IMR-90 (cell line): ENCODE data around the gene MYO5A. TPM values are rescaled to one million over a fixed set of nuclear protein-coding genes. Genes with fewer than 3 reads are reported as not detected.

Experiments used
- ATAC-seq: fragments of 200-7000 bp; cut with Tn5 transposase; 2 replicates; pipeline ENCODE4 v1.9.1; 2020; ENCODE audit warnings: low read depth, mild to moderate bottlenecking, moderate library complexity
- BruUV-seq: library from RNA; stranded (reverse); fragments of 400-500 nt; replicated peaks from 2 replicates; lab custom pipeline; 2021; lab: Mats Ljungman, UMichigan
- CTCF ChIA-PET: fragments of 300-600 bp; formaldehyde crosslinking; extraction: SDS; loops from one replicate; lab custom pipeline; 2021; ENCODE audit warnings: antibody characterized with exemption; lab: Yijun Ruan, JAX
- POLR2A ChIA-PET: fragments of 300-600 bp; sonication (Branson Sonifier 250); formaldehyde crosslinking; loops from one replicate; lab custom pipeline; 2022; ENCODE audit warnings: antibody characterized with exemption; ENCODE audit not compliant: unreplicated experiment; lab: Charles Lee
- DNase-seq: peaks from one replicate; pipeline ENCODE4 v3.0.0; 2013
- H2AFZ ChIP-seq: replicated peaks from 2 replicates; pipeline ENCODE3; 2013; ENCODE audit warnings: low read length, mild to moderate bottlenecking; ENCODE audit not compliant: poor library complexity
- H2AK5ac ChIP-seq: 2 replicates; pipeline ENCODE4 v1.6.1; 2013; ENCODE audit warnings: low read depth, low read length, inconsistent platforms
- H2AK9ac ChIP-seq: replicated peaks from 2 replicates; pipeline ENCODE3; 2013; ENCODE audit warnings: mild to moderate bottlenecking, low read depth, low read length, moderate library complexity; ENCODE audit not compliant: poor library complexity
- H2BK120ac ChIP-seq: 2 replicates; pipeline ENCODE4 v1.6.1; 2013; ENCODE audit warnings: low read depth, low read length, inconsistent platforms
- H2BK15ac ChIP-seq: 3 replicates; pipeline ENCODE4 v1.6.1; 2013; ENCODE audit warnings: low read depth, low read length, inconsistent platforms
- H2BK20ac ChIP-seq: 2 replicates; pipeline ENCODE4 v1.6.1; 2013; ENCODE audit warnings: low read depth, mild to moderate bottlenecking, inconsistent platforms, low read length, moderate library complexity
- H2BK5ac ChIP-seq: 2 replicates; pipeline ENCODE4 v1.6.1; 2013; ENCODE audit warnings: mild to moderate bottlenecking, low read depth, low read length, inconsistent platforms; ENCODE audit not compliant: poor library complexity, severe bottlenecking
- H3K14ac ChIP-seq: replicated peaks from 2 replicates; pipeline ENCODE4 v1.6.1; 2013; ENCODE audit warnings: low read depth, low read length, inconsistent platforms
- H3K18ac ChIP-seq: 2 replicates; pipeline ENCODE4 v1.6.1; 2013; ENCODE audit warnings: low read depth, low read length, control low read depth
- H3K23ac ChIP-seq: 2 replicates; pipeline ENCODE4 v1.6.1; 2013; ENCODE audit warnings: low read depth, low read length, inconsistent platforms
- H3K27ac ChIP-seq: 2 replicates; pipeline ENCODE4 v1.5.1; 2013; ENCODE audit warnings: mild to moderate bottlenecking, control low read depth, low read length; ENCODE audit not compliant: insufficient read depth
- H3K27me3 ChIP-seq: 2 replicates; pipeline ENCODE4 v1.6.1; 2013; ENCODE audit warnings: low read length; ENCODE audit not compliant: control insufficient read depth, insufficient read depth
- H3K36me3 ChIP-seq: 2 replicates; pipeline ENCODE4 v1.6.1; 2013; ENCODE audit warnings: low read length, mixed read lengths; ENCODE audit not compliant: control insufficient read depth, insufficient read depth
- H3K4ac ChIP-seq: 2 replicates; pipeline ENCODE4 v1.6.1; 2013; ENCODE audit warnings: low read depth, low read length, inconsistent platforms
- H3K4me1 ChIP-seq: 2 replicates; pipeline ENCODE4 v1.6.1; 2013; ENCODE audit warnings: low read length, mixed read lengths; ENCODE audit not compliant: control insufficient read depth, insufficient read depth
- H3K4me2 ChIP-seq: 2 replicates; pipeline ENCODE4 v1.6.1; 2013; ENCODE audit warnings: low read depth, mild to moderate bottlenecking, control low read depth, low read length, moderate library complexity
- H3K4me3 ChIP-seq: 2 replicates; pipeline ENCODE4 v1.5.1; 2013; ENCODE audit warnings: low read depth, mild to moderate bottlenecking, control low read depth, low read length, moderate library complexity; ENCODE audit not compliant: insufficient read depth
- H3K56ac ChIP-seq: 2 replicates; pipeline ENCODE4 v1.6.1; 2013; ENCODE audit warnings: low read length, inconsistent platforms; ENCODE audit not compliant: insufficient read depth; ENCODE audit errors: extremely low read depth
- H3K79me1 ChIP-seq, 2 experiments: 2 replicates each; pipeline ENCODE4 v1.6.1; 2013; ENCODE audit warnings: low read length in 2 of 2, inconsistent platforms in 1 of 2, low read depth in 1 of 2
- H3K9ac ChIP-seq: 2 replicates; pipeline ENCODE4 v1.6.1; 2013; ENCODE audit warnings: low read depth, low read length, control low read depth
- H3K9me1 ChIP-seq: 2 replicates; pipeline ENCODE4 v1.6.1; 2013; ENCODE audit warnings: low read length, inconsistent platforms; ENCODE audit not compliant: insufficient read depth
- H3K9me3 ChIP-seq: 2 replicates; pipeline ENCODE4 v1.6.1; 2013; ENCODE audit warnings: low read length; ENCODE audit not compliant: control insufficient read depth, insufficient read depth
- H4K20me1 ChIP-seq: 2 replicates; pipeline ENCODE4 v1.6.1; 2013; ENCODE audit warnings: low read length, inconsistent platforms; ENCODE audit not compliant: insufficient read depth
- H4K5ac ChIP-seq: 2 replicates; pipeline ENCODE4 v1.6.1; 2013; ENCODE audit warnings: mild to moderate bottlenecking, low read depth, low read length, control low read depth
- H4K8ac ChIP-seq, 2 experiments: 2 replicates each; pipeline ENCODE4 v1.6.1; 2013; ENCODE audit warnings: low read depth in 2 of 2, low read length in 2 of 2, control low read depth in 1 of 2, inconsistent platforms in 1 of 2
- H4K91ac ChIP-seq: 2 replicates; pipeline ENCODE4 v1.6.1; 2013; ENCODE audit warnings: low read depth, low read length, inconsistent platforms; ENCODE audit not compliant: insufficient read depth
- CEBPB ChIP-seq: IDR thresholded peaks from 2 replicates; pipeline ENCODE4 v1.6.1; 2012; ENCODE audit warnings: low read depth, low read length, improper control_type of control experiment
- CHD1 ChIP-seq: IDR thresholded peaks from 2 replicates; pipeline ENCODE4 v1.6.1; 2012; ENCODE audit warnings: low read depth, low read length, improper control_type of control experiment
- CTCF ChIP-seq: conservative IDR thresholded peaks from 2 replicates; pipeline ENCODE4 v1.5.1; 2012; ENCODE audit warnings: mild to moderate bottlenecking, low read depth, low read length, improper control_type of control experiment
- ELK1 ChIP-seq: fragments of 150-350 bp; IDR thresholded peaks from 2 replicates; pipeline ENCODE4 v1.6.1; 2016; ENCODE audit warnings: low read depth, mild to moderate bottlenecking, low read length, moderate library complexity, borderline replicate concordance
- MAFK ChIP-seq: IDR thresholded peaks from 2 replicates; pipeline ENCODE4 v1.6.1; 2012; ENCODE audit warnings: low read depth, low read length, improper control_type of control experiment
- MAZ ChIP-seq: IDR thresholded peaks from 2 replicates; pipeline ENCODE4 v1.6.1; 2012; ENCODE audit warnings: low read depth, mild to moderate bottlenecking, low read length, improper control_type of control experiment, moderate library complexity, borderline replicate concordance
- MXI1 ChIP-seq: IDR thresholded peaks from 2 replicates; pipeline ENCODE4 v1.6.1; 2012; ENCODE audit warnings: low read depth, mild to moderate bottlenecking, low read length, moderate library complexity, borderline replicate concordance
- NFE2L2 ChIP-seq: fragments of 150-350 bp; IDR thresholded peaks from 2 replicates; pipeline ENCODE4 v1.6.1; 2016; ENCODE audit warnings: low read depth, mild to moderate bottlenecking, low read length
- POLR2A ChIP-seq: IDR thresholded peaks from 2 replicates; pipeline ENCODE4 v1.6.1; 2012; ENCODE audit warnings: mild to moderate bottlenecking, low read depth, low read length
- RAD21 ChIP-seq: IDR thresholded peaks from 2 replicates; pipeline ENCODE4 v1.6.1; 2012; ENCODE audit warnings: low read length, improper control_type of control experiment
- RFX5 ChIP-seq: IDR thresholded peaks from 2 replicates; pipeline ENCODE4 v1.8.0; 2012; ENCODE audit warnings: low read depth, mild to moderate bottlenecking, low read length, moderate library complexity
- USF2 ChIP-seq: fragments of 150-350 bp; IDR thresholded peaks from 2 replicates; pipeline ENCODE4 v1.6.1; 2017; ENCODE audit warnings: mild to moderate bottlenecking, antibody characterized with exemption, low read length, low read depth
- dilution Hi-C: fragments of 300-500 bp; cut with HindIII; formaldehyde crosslinking; loops from one replicate; pipeline ENCODE4 v1.14.3; 2018; ENCODE audit warnings: low sequenced_read_pairs; ENCODE audit not compliant: unreplicated experiment
- in situ Hi-C: fragments of 300-500 bp; cut with MboI; formaldehyde crosslinking; loops from 3 replicates; pipeline ENCODE4 v1.14.3; 2019; ENCODE audit warnings: low sequenced_read_pairs, inconsistent platforms, mixed read lengths
- intact Hi-C: fragments of 100-400 bp; cut with micrococcal nuclease; formaldehyde crosslinking; loops from 2 replicates; pipeline ENCODE4 v1.10.0; 2022
- polyA plus RNA-seq, 3 experiments: library from polyadenylated mRNA; depleted of rRNA; stranded (reverse); fragments of >200 nt; gene quantifications; 2 replicates each; pipeline ENCODE4 v1.2.3, GENCODE V29; 2012; ENCODE audit warnings: low replicate concordance in 1 of 3
- total RNA-seq: library from RNA; depleted of rRNA; stranded (reverse); fragments of >200 nt; gene quantifications from 2 replicates; pipeline ENCODE4 v1.2.3, GENCODE V29; 2012

MYO5A gene
- total and polyA plus RNA-seq, 2 of the 4 experiments (the other 2 are of a cell fraction): 19.4 to 69.2 TPM

GRCh38 chr15:52437646-52438045 is 91.0 kb downstream of the MYO5A start:
- CTCF ChIA-PET: no interaction called here
- in situ Hi-C loops: no loop called here

More at GRCh38 chr15:52437646-52438045, 91.0 kb downstream of the MYO5A start:
- Histone ChIP-seq H3K23ac (no peak overlapping the region), H3K9me3 (no peaks in the 10 kb centered on the region), H3K27ac (no peak overlapping the region), H3K9ac (no peak overlapping the region), H3K4ac (no peak overlapping the region), H4K5ac (no peak overlapping the region; the same call in 1 of the 2 replicates), H3K14ac (no peak overlapping the region), H3K56ac (no peak overlapping the region), H2AFZ (no peak overlapping the region), H3K4me1 (peaks cover 10% of the 10 kb centered on the region), H2BK20ac (no peak overlapping the region), H2BK5ac (no peak overlapping the region), H2BK15ac (no peak overlapping the region), H3K79me1 (peaks cover 7 to 31% of the 10 kb centered on the region in 2 experiments), H3K27me3 (no peaks in the 10 kb centered on the region), H4K8ac (no peak overlapping the region), H3K9me1 (0 out of 2 replicates have a peak, but pooled peaks cover 7% of the 10 kb centered on the region), H3K36me3 (no peaks in the 10 kb centered on the region), H2BK120ac (no peak overlapping the region), H2AK5ac (no peak overlapping the region), H4K20me1 (no peaks in the 10 kb centered on the region; the same call in 1 of the 2 replicates), H3K4me2 (no peak overlapping the region), H4K91ac (no peak overlapping the region), H3K18ac (no peak overlapping the region), H3K4me3 (no peak overlapping the region), H2AK9ac (no peak overlapping the region)
- intact Hi-C loops (no loop called here), dilution Hi-C loops (no loop called here)
- ATAC-seq (no peak), DNase-seq (no peak)
- POLR2A ChIA-PET: interaction anchor here (0.5 to 0.7 kb wide), 2 partner anchors 120 to 1073 kb away, joined by 3 to 16 read pairs; no protein-coding TSS in a partner anchor
- BruUV-seq: no TSS peak
- TF ChIP-seq MAZ (no peak), NFE2L2 (no peak), MXI1 (no peak), USF2 (no peak), RAD21 (no peak), POLR2A (no peak), MAFK (no peak), CEBPB (no peak), CTCF (no peak), RFX5 (no peak), ELK1 (no peak), CHD1 (no peak)
